HFF-Myc (cell line): ENCODE data around the gene MCM9.

Experiments
- DNase-seq: peaks from one replicate; pipeline ENCODE4 v3.0.0-alpha.2; 2011; ENCODE audit warnings: low read depth; ENCODE audit errors: extremely low read depth
- H3K4me3 ChIP-seq: replicated peaks from 2 replicates; pipeline ENCODE4 v1.5.1; 2011; ENCODE audit warnings: low read depth, mild to moderate bottlenecking, control low read depth, low read length
- CTCF ChIP-seq: IDR thresholded peaks from 2 replicates; pipeline ENCODE4 v1.5.1; 2012; ENCODE audit warnings: mild to moderate bottlenecking, low read depth, low read length, control low read depth; ENCODE audit errors: missing control alignments

Gene MCM9

GRCh38 chr6:118825661-118826060 lies 109.3 kb downstream of the MCM9 start:
- DNase-seq, result no peak
- no peak for TF ChIP-seq CTCF
- H3K4me3 ChIP-seq, result no peak overlapping the region

- TF ChIP-seq CTCF, result no peak
Observed at GRCh38 chr6:118815495-118815894, 119.5 kb downstream of the MCM9 start.

GRCh38 chr6:118813775-118814174 lies 121.2 kb downstream of the MCM9 start:
- no peak for DNase-seq
- H3K4me3 ChIP-seq, result no peak overlapping the region
- TF ChIP-seq CTCF, result no peak

More at GRCh38 chr6:118815495-118815894, 119.5 kb downstream of the MCM9 start:
- no peak overlapping the region for H3K4me3 ChIP-seq
- DNase-seq, result no peak

GRCh38 chr6:118812970-118813369 lies 122.0 kb downstream of the MCM9 start:
- peak; percentile 21 for DNase-seq
- H3K4me3 ChIP-seq, result no peak overlapping the region
- no peak for TF ChIP-seq CTCF

- DNase-seq, result no peak
- no peak overlapping the region for H3K4me3 ChIP-seq
- no peak for TF ChIP-seq CTCF
Observed at GRCh38 chr6:118810420-118811027, 124.4 kb downstream of the MCM9 start.

- no peak for TF ChIP-seq CTCF
- no peak for DNase-seq
- no peak overlapping the region for H3K4me3 ChIP-seq
Observed at GRCh38 chr6:118808793-118809638, 125.9 kb downstream of the MCM9 start.
